ENCODE results near the gene RBM44.
"Not testable (repeated sequence)": the region's sequence is repeated elsewhere in the genome, so short reads cannot be mapped to it uniquely, and the experiment has no call there.

RBM44 gene, protein sequence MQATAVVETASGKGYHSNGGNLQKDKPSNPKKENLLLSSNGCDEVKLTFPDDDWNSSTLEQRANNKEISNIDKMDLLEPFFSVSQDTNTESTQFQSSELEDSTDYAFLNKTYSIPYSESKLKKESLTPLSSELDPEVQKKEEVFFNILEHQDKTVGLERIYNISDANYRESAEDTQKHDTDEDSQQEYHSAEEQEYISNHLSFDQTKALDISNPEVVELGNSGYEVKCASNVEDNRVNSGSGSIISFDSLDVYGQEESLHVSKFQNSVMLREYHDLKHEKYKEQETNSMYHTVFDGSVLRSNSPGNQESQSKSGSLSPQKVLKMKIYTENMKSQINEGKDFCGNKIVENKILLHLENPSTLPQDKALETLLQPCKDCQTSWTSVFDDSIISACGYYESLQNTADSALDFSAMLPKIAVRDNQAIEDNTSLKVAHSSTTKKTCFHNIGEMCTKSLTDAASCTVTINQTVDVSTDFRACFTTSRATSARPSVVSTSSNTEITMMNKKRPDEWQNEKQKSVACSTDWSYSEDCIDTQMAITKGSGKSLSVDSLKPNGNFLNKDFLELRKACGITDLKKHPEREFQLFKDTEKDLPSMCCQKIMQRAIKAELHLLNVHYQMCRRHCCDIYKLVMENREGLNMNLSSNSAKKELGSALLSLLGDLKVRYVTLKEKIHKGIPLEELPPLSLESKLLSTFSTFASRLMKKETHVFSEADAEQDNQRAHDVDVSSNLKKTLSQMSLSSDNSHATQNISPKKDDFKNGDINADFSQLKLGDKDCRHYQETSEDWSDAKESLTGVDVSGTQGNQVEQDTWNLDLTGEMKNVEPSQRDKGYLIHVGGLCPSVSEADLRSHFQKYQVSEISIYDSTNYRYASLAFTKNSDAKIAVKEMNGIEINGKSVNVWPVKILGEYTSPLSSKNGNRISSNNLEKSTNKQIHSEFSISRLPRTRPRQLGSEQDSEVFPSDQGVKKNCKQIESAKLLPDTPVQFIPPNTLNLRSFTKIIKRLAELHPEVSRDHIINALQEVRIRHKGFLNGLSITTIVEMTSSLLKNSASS

DNA sequence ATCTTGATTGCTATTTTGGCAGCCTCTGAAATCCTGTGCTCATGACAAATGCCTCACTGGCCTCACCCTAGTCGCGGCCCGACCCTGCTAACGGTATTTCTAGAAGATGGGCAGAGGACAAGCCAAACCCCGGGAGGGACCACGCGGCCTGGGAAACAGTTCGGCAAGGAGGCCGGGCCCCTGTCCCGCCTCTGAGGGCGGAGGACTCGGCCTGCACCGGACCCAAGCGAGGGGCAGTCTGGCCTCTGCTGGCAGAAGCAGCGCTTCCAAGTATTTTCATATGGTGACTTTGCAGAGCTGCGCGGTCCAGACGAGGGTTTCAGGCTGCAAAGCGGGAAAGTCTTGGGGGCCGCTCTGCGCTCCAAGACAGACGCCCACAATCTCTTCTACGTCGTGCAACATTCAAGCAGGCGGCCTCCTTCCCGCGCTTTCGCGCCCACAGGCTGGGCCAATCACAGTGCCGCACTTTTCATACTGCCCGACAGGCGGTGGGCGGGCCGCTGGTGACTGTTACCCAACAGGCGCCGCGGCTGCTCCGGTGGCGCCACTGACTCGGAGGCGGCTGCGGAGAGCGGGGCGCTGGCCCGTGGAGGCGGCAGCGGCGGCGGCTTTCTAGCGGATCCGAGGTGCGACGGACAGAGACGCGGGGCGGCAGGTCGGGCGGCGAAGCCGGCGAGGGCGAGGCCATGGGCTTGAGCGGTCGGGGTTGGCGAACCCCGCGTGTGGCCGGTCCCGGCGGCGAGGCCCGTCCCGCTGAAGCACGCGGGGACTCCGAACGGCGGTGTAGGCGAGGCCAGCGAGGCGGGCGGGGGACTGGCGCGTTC, at the start of gene RBM44:
RBM44 (plus strand) TSS at position 544 of the 824 bp plus-strand sequence. CDS start 14,831 bp downstream, outside the sequence.
- H3K27ac ChIP-seq (ENCODE audit: low read depth, low read length) = no peak within 1 kb of the TSS
- no peak within 1 kb of the TSS for H3K9ac ChIP-seq (ENCODE audit: low read length)
- no peak within 1 kb of the TSS for H3K4me3 ChIP-seq (ENCODE audit: low read depth in 1 of 2, low read length in 2 of 2)
- peaks cover 0 to 6% of the 10 kb centered on the region in 2 donors for H3K27me3 ChIP-seq (ENCODE audit: control insufficient read depth in 1 of 2, insufficient read depth in 2 of 2, low read length in 2 of 2)
- no peaks in the 10 kb centered on the region for H3K4me1 ChIP-seq (ENCODE audit: insufficient read depth, low read length)
- no peaks in the 10 kb centered on the region for H3K9me3 ChIP-seq (ENCODE audit: low read length)
- no peaks in the 10 kb centered on the region for H3K36me3 ChIP-seq (ENCODE audit: insufficient read depth, low read length)

DNA sequence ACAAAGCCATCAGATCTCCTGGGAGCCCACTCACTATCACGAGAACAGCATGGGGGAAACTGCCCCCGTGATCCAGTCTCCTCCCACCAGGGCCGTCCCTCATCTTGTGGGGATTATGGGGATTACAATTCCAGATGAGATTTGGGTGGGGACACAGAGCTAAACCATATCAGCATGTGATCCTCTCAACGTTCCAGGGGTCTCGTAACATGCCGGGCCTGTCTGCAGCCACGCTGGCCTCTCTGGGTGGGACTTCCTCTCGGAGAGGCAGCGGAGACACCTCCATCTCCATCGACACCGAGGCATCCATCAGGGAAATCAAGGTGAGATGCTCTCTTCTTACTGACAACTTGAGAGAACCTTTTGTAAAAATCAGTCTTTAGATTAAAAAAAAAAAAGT, 49.6 kb upstream of the RBM44 start:
- H3K27me3 ChIP-seq (ENCODE audit: control insufficient read depth in 1 of 2, insufficient read depth in 2 of 2, low read length in 2 of 2) = no peaks in the 10 kb centered on the region
- H3K9ac ChIP-seq (ENCODE audit: low read length) = no peak overlapping the region
- H3K4me3 ChIP-seq (ENCODE audit: low read depth in 1 of 2, low read length in 2 of 2) = no peak overlapping the region
- no peaks in the 10 kb centered on the region for H3K9me3 ChIP-seq (ENCODE audit: low read length)
- no peak overlapping the region for H3K27ac ChIP-seq (ENCODE audit: low read depth, low read length)
- peaks cover 17% of the 10 kb centered on the region for H3K4me1 ChIP-seq (ENCODE audit: insufficient read depth, low read length)
- peaks cover 45% of the 10 kb centered on the region for H3K36me3 ChIP-seq (ENCODE audit: insufficient read depth, low read length)

DNA sequence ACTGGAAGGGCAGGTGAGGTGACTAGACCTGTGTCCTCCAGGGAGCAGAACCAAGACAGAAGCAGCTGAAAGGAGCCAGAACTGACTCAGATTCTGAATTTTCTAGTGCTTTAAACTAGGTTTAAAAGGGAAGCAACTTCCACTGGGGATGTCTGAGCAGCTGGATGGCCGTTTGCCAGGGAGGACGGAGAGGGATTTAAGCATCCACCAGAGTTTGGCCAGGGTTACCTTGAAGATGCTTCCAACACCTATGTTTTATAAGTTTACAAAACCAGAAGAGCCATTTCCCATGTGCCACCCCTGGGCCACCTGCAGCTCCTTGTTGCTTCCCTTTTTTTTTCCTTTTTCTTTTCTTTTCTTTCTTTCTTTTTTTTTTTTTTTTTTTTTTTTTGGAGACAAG, 48.6 kb upstream of the RBM44 start:
- no peak overlapping the region for H3K27ac ChIP-seq (ENCODE audit: low read depth, low read length)
- no peak overlapping the region for H3K4me3 ChIP-seq (ENCODE audit: low read depth in 1 of 2, low read length in 2 of 2)
- H3K9me3 ChIP-seq (ENCODE audit: low read length) = no peaks in the 10 kb centered on the region
- H3K9ac ChIP-seq (ENCODE audit: low read length) = no peak overlapping the region
- peaks cover 8% of the 10 kb centered on the region for H3K4me1 ChIP-seq (ENCODE audit: insufficient read depth, low read length)
- no peaks in the 10 kb centered on the region for H3K27me3 ChIP-seq (ENCODE audit: control insufficient read depth in 1 of 2, insufficient read depth in 2 of 2, low read length in 2 of 2)
- H3K36me3 ChIP-seq (ENCODE audit: insufficient read depth, low read length) = peaks cover 54% of the 10 kb centered on the region

DNA sequence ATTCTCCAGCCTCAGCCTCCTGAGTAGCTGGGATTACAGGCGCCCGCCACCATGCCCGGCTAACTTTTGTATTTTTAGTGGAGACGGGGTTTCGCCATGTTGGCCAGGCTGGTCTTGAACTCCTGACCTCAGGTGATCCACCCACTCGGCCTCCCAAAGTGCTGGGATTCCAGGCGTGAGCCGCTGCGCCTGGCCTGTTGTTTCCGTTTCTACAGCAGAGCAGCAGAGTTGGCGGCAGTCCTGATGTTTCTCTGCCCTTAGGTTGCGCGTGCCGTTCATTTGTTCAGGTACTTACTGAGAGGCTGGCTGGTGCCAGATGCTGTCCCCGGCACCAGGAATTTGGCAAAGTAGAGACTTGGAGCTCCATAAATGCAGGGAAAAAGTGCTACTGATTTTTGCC, 48.1 kb upstream of the RBM44 start:
- peaks cover 59% of the 10 kb centered on the region for H3K36me3 ChIP-seq (ENCODE audit: insufficient read depth, low read length)
- not testable (repeated sequence) for H3K9me3 ChIP-seq (ENCODE audit: low read length)

DNA sequence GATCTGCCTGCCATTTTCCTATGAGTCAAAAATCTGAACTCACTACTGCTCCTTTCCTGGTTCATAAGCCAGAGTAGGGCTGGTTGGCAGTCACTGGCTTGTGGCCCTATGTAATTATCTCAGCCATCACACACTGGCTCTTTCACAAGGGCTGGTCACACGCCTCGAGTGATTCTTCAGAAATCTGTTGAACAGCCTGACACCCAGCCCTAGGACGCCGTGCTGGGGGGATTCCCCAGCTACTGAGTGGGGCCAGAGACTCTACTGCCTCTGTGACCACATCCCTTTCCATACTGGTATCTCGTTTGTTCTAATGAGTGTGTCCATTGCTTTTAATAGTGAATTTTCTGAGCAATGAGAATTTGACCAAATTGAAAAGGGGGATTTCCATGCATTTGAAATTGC, 45.8 kb upstream of the RBM44 start:
- Histone ChIP-seq H3K27ac (ENCODE audit: low read depth, low read length) (no peak overlapping the region), H3K9me3 (ENCODE audit: low read length) (no peaks in the 10 kb centered on the region), H3K36me3 (ENCODE audit: insufficient read depth, low read length) (peaks cover 72% of the 10 kb centered on the region), H3K9ac (ENCODE audit: low read length) (no peak overlapping the region), H3K4me3 (ENCODE audit: low read depth in 1 of 2, low read length in 2 of 2) (no peak overlapping the region), H3K27me3 (ENCODE audit: control insufficient read depth in 1 of 2, insufficient read depth in 2 of 2, low read length in 2 of 2) (no peaks in the 10 kb centered on the region), H3K4me1 (ENCODE audit: insufficient read depth, low read length) (no peaks in the 10 kb centered on the region)

More for the DNA sequence above, 48.1 kb upstream of the RBM44 start:
- not testable (repeated sequence) for H3K9ac ChIP-seq (ENCODE audit: low read length); H3K27me3 ChIP-seq (ENCODE audit: control insufficient read depth in 1 of 2, insufficient read depth in 2 of 2, low read length in 2 of 2); H3K27ac ChIP-seq (ENCODE audit: low read depth, low read length); H3K4me3 ChIP-seq (ENCODE audit: low read depth in 1 of 2, low read length in 2 of 2); H3K4me1 ChIP-seq (ENCODE audit: insufficient read depth, low read length)

DNA sequence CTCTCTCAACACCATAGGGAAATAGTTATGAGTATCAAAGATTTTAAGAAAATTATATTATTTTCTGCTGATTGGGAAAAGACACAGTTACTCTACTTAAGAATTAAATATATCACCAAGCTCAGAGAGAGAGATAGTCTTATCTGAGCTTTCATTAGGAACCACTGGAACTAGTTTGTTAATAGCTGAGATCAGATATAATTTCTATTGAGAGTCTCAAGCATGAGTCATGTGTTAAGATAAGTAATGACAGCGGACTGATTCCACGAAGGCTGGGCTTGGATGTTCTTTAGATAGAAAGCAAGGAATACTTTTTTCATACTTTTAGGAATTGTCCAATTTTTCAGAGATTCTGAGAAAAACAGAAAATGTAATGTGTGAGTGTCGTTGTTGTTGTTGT, 44.4 kb upstream of the RBM44 start:
- no peaks in the 10 kb centered on the region for H3K4me1 ChIP-seq (ENCODE audit: insufficient read depth, low read length)
- H3K4me3 ChIP-seq (ENCODE audit: low read depth in 1 of 2, low read length in 2 of 2) = no peak overlapping the region
- peaks cover 76% of the 10 kb centered on the region for H3K36me3 ChIP-seq (ENCODE audit: insufficient read depth, low read length)
- H3K9ac ChIP-seq (ENCODE audit: low read length) = no peak overlapping the region
- H3K27me3 ChIP-seq (ENCODE audit: control insufficient read depth in 1 of 2, insufficient read depth in 2 of 2, low read length in 2 of 2) = no peaks in the 10 kb centered on the region
- H3K27ac ChIP-seq (ENCODE audit: low read depth, low read length) = no peak overlapping the region
- no peaks in the 10 kb centered on the region for H3K9me3 ChIP-seq (ENCODE audit: low read length)

DNA sequence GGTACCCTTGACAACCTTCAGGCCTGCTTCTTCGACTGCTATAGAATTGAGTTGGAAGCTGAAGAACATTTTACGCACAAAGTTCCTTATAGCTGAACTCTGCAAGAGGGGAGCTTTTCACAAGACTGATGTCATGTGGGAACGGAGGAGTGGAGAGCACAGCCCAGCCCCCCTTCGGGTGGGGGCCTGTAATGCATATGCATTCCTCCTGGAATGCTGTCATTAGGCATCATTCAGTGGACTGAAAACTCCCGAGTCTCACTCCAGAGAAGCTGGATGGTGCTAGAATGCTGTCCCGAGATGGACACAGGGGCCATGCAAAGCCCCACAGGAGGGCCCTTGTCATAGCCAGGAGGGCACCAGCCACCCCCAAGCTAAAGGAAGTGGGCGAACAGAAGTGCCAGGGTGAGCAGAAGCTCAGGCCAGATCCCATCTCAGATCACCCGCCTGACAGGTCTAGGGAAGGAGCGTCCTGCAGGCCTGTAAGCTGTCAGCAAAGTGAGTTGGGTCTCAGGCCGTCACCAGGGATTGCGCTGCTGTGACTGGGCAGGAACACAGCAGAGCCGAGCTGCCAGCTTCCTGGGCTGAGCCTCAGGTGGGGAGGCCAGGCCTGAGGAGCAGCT, 43.8 kb upstream of the RBM44 start:
- Histone ChIP-seq H3K9ac (ENCODE audit: low read length) (no peak overlapping the region), H3K36me3 (ENCODE audit: insufficient read depth, low read length) (peaks cover 77% of the 10 kb centered on the region), H3K27ac (ENCODE audit: low read depth, low read length) (no peak overlapping the region)

DNA sequence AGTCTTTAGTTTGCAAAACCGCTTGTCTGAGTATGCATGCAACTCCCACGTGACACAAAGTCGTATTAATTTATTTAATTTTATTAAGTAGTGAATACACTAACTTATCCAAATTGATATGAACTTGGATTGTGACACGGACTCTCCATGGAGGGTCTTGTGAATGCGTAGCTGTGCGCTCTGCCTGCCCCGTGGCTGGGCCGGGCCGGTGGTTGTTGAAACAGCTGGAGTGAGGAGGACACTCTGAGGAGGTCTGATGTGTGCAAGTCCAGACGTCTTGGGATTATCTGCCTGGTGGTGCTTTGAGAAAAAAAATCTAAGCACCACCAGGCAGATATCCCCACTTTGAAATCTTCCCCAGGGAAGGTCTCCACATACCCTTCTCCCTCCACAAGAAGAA, 41.0 kb upstream of the RBM44 start:
- Histone ChIP-seq H3K9ac (ENCODE audit: low read length) (no peak overlapping the region), H3K36me3 (ENCODE audit: insufficient read depth, low read length) (peaks cover 89% of the 10 kb centered on the region), H3K27me3 (ENCODE audit: control insufficient read depth in 1 of 2, insufficient read depth in 2 of 2, low read length in 2 of 2) (no peaks in the 10 kb centered on the region), H3K4me1 (ENCODE audit: insufficient read depth, low read length) (peaks cover 7% of the 10 kb centered on the region), H3K9me3 (ENCODE audit: low read length) (no peaks in the 10 kb centered on the region), H3K27ac (ENCODE audit: low read depth, low read length) (no peak overlapping the region), H3K4me3 (ENCODE audit: low read depth in 1 of 2, low read length in 2 of 2) (no peak overlapping the region)

More for the DNA sequence above, 43.8 kb upstream of the RBM44 start:
- Histone ChIP-seq H3K4me1 (ENCODE audit: insufficient read depth, low read length) (no peaks in the 10 kb centered on the region), H3K9me3 (ENCODE audit: low read length) (no peaks in the 10 kb centered on the region), H3K4me3 (ENCODE audit: low read depth in 1 of 2, low read length in 2 of 2) (no peak overlapping the region), H3K27me3 (ENCODE audit: control insufficient read depth in 1 of 2, insufficient read depth in 2 of 2, low read length in 2 of 2) (no peaks in the 10 kb centered on the region)

DNA sequence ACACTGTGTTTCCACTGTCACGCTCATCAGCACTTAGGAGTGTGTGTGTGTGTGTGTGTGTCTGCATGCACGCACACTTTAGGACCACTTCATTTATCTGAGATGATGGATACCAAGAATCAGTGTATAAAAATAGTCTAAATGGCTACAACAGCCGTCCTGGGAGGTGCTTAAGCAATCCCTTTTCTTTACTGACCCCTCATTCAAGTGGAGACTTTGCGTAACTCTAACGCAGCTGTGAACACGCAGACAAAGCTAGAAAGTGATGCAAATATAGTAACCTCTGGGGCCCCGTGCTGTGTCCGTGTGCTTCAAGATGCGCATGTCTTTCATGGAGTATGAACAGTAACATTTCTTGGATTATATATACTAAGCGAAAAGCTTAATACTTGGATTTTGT, 40.4 kb upstream of the RBM44 start:
- no peak overlapping the region for H3K27ac ChIP-seq (ENCODE audit: low read depth, low read length)
- H3K4me1 ChIP-seq (ENCODE audit: insufficient read depth, low read length) = peaks cover 7% of the 10 kb centered on the region
- peaks cover 88% of the 10 kb centered on the region for H3K36me3 ChIP-seq (ENCODE audit: insufficient read depth, low read length)
- no peak overlapping the region for H3K4me3 ChIP-seq (ENCODE audit: low read depth in 1 of 2, low read length in 2 of 2)
- H3K9ac ChIP-seq (ENCODE audit: low read length) = no peak overlapping the region
- H3K9me3 ChIP-seq (ENCODE audit: low read length) = no peaks in the 10 kb centered on the region
- H3K27me3 ChIP-seq (ENCODE audit: control insufficient read depth in 1 of 2, insufficient read depth in 2 of 2, low read length in 2 of 2) = no peaks in the 10 kb centered on the region

DNA sequence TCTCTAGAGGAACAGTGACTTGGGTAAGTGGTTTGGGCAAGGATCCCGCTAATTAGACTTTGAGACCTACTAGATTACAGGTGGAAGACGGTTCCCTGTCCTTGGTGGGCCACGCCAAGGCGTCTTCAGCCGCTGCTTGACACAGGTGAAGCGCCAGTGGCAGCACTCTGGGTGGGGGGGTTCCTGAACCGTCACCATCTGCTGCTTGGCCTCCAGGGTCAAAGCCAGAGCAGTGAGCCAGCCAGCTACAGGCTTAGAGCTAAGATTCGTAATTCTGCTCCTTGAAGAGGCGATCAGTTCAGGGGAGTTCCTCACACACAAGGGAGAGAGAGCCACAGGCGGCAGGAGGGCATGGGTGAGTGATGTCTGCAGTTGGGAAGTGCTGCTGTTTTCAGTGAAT, 39.4 kb upstream of the RBM44 start:
- no peaks in the 10 kb centered on the region for H3K9me3 ChIP-seq (ENCODE audit: low read length)
- peaks cover 7% of the 10 kb centered on the region for H3K4me1 ChIP-seq (ENCODE audit: insufficient read depth, low read length)
- no peak overlapping the region for H3K27ac ChIP-seq (ENCODE audit: low read depth, low read length)
- peaks cover 87% of the 10 kb centered on the region for H3K36me3 ChIP-seq (ENCODE audit: insufficient read depth, low read length)
- no peak overlapping the region for H3K9ac ChIP-seq (ENCODE audit: low read length)
- H3K4me3 ChIP-seq (ENCODE audit: low read depth in 1 of 2, low read length in 2 of 2) = no peak overlapping the region
- H3K27me3 ChIP-seq (ENCODE audit: control insufficient read depth in 1 of 2, insufficient read depth in 2 of 2, low read length in 2 of 2) = no peaks in the 10 kb centered on the region

All from muscle layer of colon (tissue), 2 donors.